HepG2 (cell line): ENCODE results near the gene C2CD4A. TPM values are rescaled to one million over a fixed set of nuclear protein-coding genes. Genes with fewer than 3 reads are reported as not detected.

Experiments used
- ATAD3A ChIP-seq: sonication (generic); formaldehyde crosslinking; IDR thresholded peaks from 2 replicates; pipeline ENCODE4 v1.4.0; 2020; ENCODE audit warnings: missing genetic modification reagents
- FOXK2 ChIP-seq: fragments of 450-650 bp; IDR thresholded peaks from 2 replicates; pipeline ENCODE4 v1.6.1; 2016
- GLI4 ChIP-seq: sonication (generic); formaldehyde crosslinking; IDR thresholded peaks from 2 replicates; pipeline ENCODE4 v1.5.1; 2020; ENCODE audit warnings: missing genetic modification reagents, mild to moderate bottlenecking, moderate library complexity, borderline replicate concordance
- HDAC2 ChIP-seq: sonication (generic); formaldehyde crosslinking; IDR thresholded peaks from 2 replicates; pipeline ENCODE4 v1.4.0; 2020; ENCODE audit warnings: missing genetic modification reagents
- HINFP ChIP-seq: sonication (generic); formaldehyde crosslinking; IDR thresholded peaks from 2 replicates; pipeline ENCODE4 v1.4.0; 2020; ENCODE audit warnings: low read depth, mild to moderate bottlenecking, missing genetic modification reagents
- HOXD1 ChIP-seq: sonication (generic); formaldehyde crosslinking; IDR thresholded peaks from 2 replicates; pipeline ENCODE4 v1.5.0; 2020; ENCODE audit warnings: missing genetic modification reagents
- IKZF1 ChIP-seq: fragments of 450-650 bp; IDR thresholded peaks from 2 replicates; pipeline ENCODE4 v1.7.1; 2016
- KLF12 ChIP-seq: sonication (generic); formaldehyde crosslinking; IDR thresholded peaks from 2 replicates; pipeline ENCODE4 v1.4.0; 2020; ENCODE audit warnings: missing genetic modification reagents, borderline replicate concordance
- KLF16 ChIP-seq, 2 experiments: sonication (generic) in 1 of 2; formaldehyde crosslinking in 1 of 2; IDR thresholded peaks; 2 replicates each; pipeline versions ENCODE4 v1.6.1 to v1.8.0; 2016 to 2023; ENCODE audit warnings: missing genetic modification reagents in 2 of 2, missing compliant biosample characterization in 1 of 2
- MAZ ChIP-seq, 2 experiments: sonication (generic) in 1 of 2; formaldehyde crosslinking in 1 of 2; IDR thresholded peaks; 2 replicates each; pipeline versions ENCODE4 v1.5.0 to v1.6.1; 2012 to 2020; ENCODE audit warnings: low read depth in 2 of 2, mild to moderate bottlenecking in 2 of 2, borderline replicate concordance in 1 of 2, improper control_type of control experiment in 1 of 2, low read length in 1 of 2, missing genetic modification reagents in 1 of 2, moderate library complexity in 1 of 2
- MYPOP ChIP-seq: sonication (generic); formaldehyde crosslinking; IDR thresholded peaks from 2 replicates; pipeline ENCODE4 v1.8.1; 2023; ENCODE audit warnings: mild to moderate bottlenecking, moderate library complexity, missing genetic modification reagents
- NBN ChIP-seq: fragments of 450-650 bp; conservative IDR thresholded peaks from 2 replicates; pipeline ENCODE4 v1.6.1; 2017
- PTBP1 ChIP-seq: fragments of 200-400 bp; formaldehyde crosslinking; IDR thresholded peaks from 2 replicates; pipeline ENCODE4 v1.6.1; 2018; ENCODE audit warnings: low read length, low read depth; ENCODE audit not compliant: poor library complexity, severe bottlenecking
- SAFB2 ChIP-seq: sonication (generic); formaldehyde crosslinking; IDR thresholded peaks from 2 replicates; pipeline ENCODE4 v1.5.1; 2020; ENCODE audit warnings: missing genetic modification reagents, low read depth, mild to moderate bottlenecking, borderline replicate concordance
- SMYD3 ChIP-seq: sonication (generic); formaldehyde crosslinking; IDR thresholded peaks from 2 replicates; pipeline ENCODE4 v1.8.1; 2023; ENCODE audit warnings: mild to moderate bottlenecking, missing genetic modification reagents
- SP2 ChIP-seq: sonication (generic); formaldehyde crosslinking; IDR thresholded peaks from 2 replicates; pipeline ENCODE4 v1.5.1; 2020; ENCODE audit warnings: mild to moderate bottlenecking, missing genetic modification reagents
- TMF1 ChIP-seq: sonication (generic); formaldehyde crosslinking; IDR thresholded peaks from 2 replicates; pipeline ENCODE4 v1.8.1; 2022; ENCODE audit warnings: low read depth, missing genetic modification reagents
- ZBTB25 ChIP-seq: IDR thresholded peaks from 2 replicates; pipeline ENCODE4 v1.6.1; 2018; ENCODE audit warnings: missing genetic modification reagents
- ZBTB44 ChIP-seq: sonication (generic); formaldehyde crosslinking; IDR thresholded peaks from 2 replicates; pipeline ENCODE4 v1.4.0; 2020; ENCODE audit warnings: missing genetic modification reagents
- ZIK1 ChIP-seq: sonication (generic); formaldehyde crosslinking; IDR thresholded peaks from 2 replicates; pipeline ENCODE4 v1.5.0; 2020; ENCODE audit warnings: mild to moderate bottlenecking, low read depth, missing genetic modification reagents, borderline replicate concordance
- ZNF124 ChIP-seq: sonication (generic); formaldehyde crosslinking; IDR thresholded peaks from 2 replicates; pipeline ENCODE4 v1.4.0; 2020; ENCODE audit warnings: missing genetic modification reagents
- ZNF138 ChIP-seq: sonication (generic); formaldehyde crosslinking; IDR thresholded peaks from 2 replicates; pipeline ENCODE4 v1.5.0; 2020; ENCODE audit warnings: mild to moderate bottlenecking, low read depth, missing genetic modification reagents
- ZNF34 ChIP-seq: sonication (generic); formaldehyde crosslinking; IDR thresholded peaks from 2 replicates; pipeline ENCODE4 v1.4.0; 2020; ENCODE audit warnings: mild to moderate bottlenecking, missing genetic modification reagents, borderline replicate concordance
- ZNF552 ChIP-seq: sonication (generic); formaldehyde crosslinking; IDR thresholded peaks from 2 replicates; pipeline ENCODE4 v1.9.0; 2022; ENCODE audit warnings: missing genetic modification reagents, mild to moderate bottlenecking, borderline replicate concordance
- ZNF614 ChIP-seq: IDR thresholded peaks from 2 replicates; pipeline ENCODE4 v1.6.1; 2018; ENCODE audit warnings: missing biosample characterization, missing genetic modification reagents, inconsistent platforms, borderline replicate concordance
- ZNF7 ChIP-seq: IDR thresholded peaks from 2 replicates; pipeline ENCODE4 v1.6.1; 2016; ENCODE audit warnings: missing biosample characterization, missing genetic modification reagents
- ZNF776 ChIP-seq: sonication (generic); formaldehyde crosslinking; IDR thresholded peaks from 2 replicates; pipeline ENCODE4 v1.4.0; 2020; ENCODE audit warnings: mild to moderate bottlenecking, missing genetic modification reagents
- polyA plus RNA-seq, 8 experiments: library from polyadenylated mRNA; depleted of rRNA in 3 of 8; stranded (reverse) in 7 of 8; unstranded in 1 of 8; fragments of >200 nt; fragmentation: Illumina TruSeq in 4 of 8; extraction: Trizol in 4 of 8; gene quantifications; 2 replicates each; pipeline versions ENCODE4 v1.2.1 to v1.2.3, GENCODE V29; 2011 to 2016; ENCODE audit warnings: low read depth in 4 of 8, missing spikeins in 1 of 8, mixed read lengths in 1 of 8; ENCODE audit not compliant: insufficient read depth in 1 of 8
- total RNA-seq, 5 experiments: library from RNA; depleted of rRNA; stranded (reverse); fragments of >200 nt; fragmentation: Illumina TruSeq; extraction: Trizol; gene quantifications; 2 replicates each; pipeline ENCODE4 v1.2.3, GENCODE V29; 2016; ENCODE audit warnings: low read depth in 1 of 5

C2CD4A gene
- total and polyA plus RNA-seq, 2 of the 13 experiments (the other 11 are each of a cell fraction or from before 2014, with no cell fraction given), result 0.20 TPM; not detected in 1

- TF ChIP-seq ZBTB44 (CRISPR knock-in tag), result no peak
- TF ChIP-seq ZNF552, result 0 out of 2 replicates have a peak, but pooled peaks have one; percentile 39
- no peak for TF ChIP-seq ZNF7 (CRISPR knock-in tag)
- no peak for TF ChIP-seq MAZ (IDR thresholded peaks at IDR 0.05; ENCODE audit: borderline replicate concordance, low read depth, low read length)
- no peak for TF ChIP-seq MAZ (CRISPR knock-in tag; IDR thresholded peaks at IDR 0.05; ENCODE audit: low read depth)
- TF ChIP-seq KLF12 (CRISPR knock-in tag), result no peak
- no peak for TF ChIP-seq ATAD3A (CRISPR knock-in tag)
- TF ChIP-seq ZNF138 (CRISPR knock-in tag), result 0 out of 2 replicates have a peak, but pooled peaks have one; percentile 14
- TF ChIP-seq FOXK2, result no peak
- TF ChIP-seq ZIK1, result peak; percentile 35; the same call in 1 of the 2 replicates
- TF ChIP-seq SAFB2 (CRISPR knock-in tag), result no peak
- TF ChIP-seq ZNF776, result 0 out of 2 replicates have a peak, but pooled peaks have one; percentile 12
- TF ChIP-seq GLI4, result no peak
- no peak for TF ChIP-seq KLF16 (CRISPR knock-in tag; IDR thresholded peaks at IDR 0.05)
- no peak for TF ChIP-seq NBN
- no peak for TF ChIP-seq ZNF34
- no peak for TF ChIP-seq MYPOP (CRISPR knock-in tag)
- TF ChIP-seq SP2 (CRISPR knock-in tag), result 0 out of 2 replicates have a peak, but pooled peaks have one; percentile 6
- TF ChIP-seq HINFP (CRISPR knock-in tag), result no peak
- TF ChIP-seq ZNF614 (CRISPR knock-in tag), result no peak
- no peak for TF ChIP-seq ZBTB25 (CRISPR knock-in tag)
- TF ChIP-seq HOXD1, result no peak
- no peak for TF ChIP-seq HDAC2
- TF ChIP-seq PTBP1, result peak; percentile 20
- 0 out of 2 replicates have a peak, but pooled peaks have one; percentile 9 for TF ChIP-seq ZNF124 (CRISPR knock-in tag)
- no peak for TF ChIP-seq IKZF1
- no peak for TF ChIP-seq SMYD3 (CRISPR knock-in tag)
- no peak for TF ChIP-seq TMF1 (CRISPR knock-in tag)
Observed at GRCh38 chr15:62059816-62060112, 7.0 kb upstream of the C2CD4A start (continued).
